A204.1 (cell line): ENCODE results near the gene TGFA.

Experiments used
- FAIRE-seq: peaks from 2 replicates; lab custom pipeline; 2012; peaks lifted over from hg19 to GRCh38; lab: Jason Lieb, UNC

The TGFA gene

DNA sequence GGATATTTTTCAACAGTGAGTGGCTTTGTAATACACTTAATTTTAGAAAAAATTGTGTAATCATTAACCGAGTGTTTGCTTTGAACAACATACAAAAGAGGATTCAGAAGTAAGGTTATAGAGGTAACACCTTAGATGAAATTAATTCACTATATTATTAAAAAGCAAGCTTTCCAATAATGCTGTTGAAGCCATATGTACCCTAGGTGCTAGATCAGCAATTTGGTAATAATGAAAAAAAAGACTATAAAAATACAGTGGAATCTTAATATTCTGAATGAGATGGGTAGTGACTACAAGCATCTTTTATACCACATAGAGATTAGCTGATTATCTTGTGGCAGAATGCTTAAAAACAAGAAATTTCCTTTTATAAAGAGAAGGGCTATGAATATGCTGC lies 136.6 kb downstream of the TGFA start:
- FAIRE-seq: no peak

DNA sequence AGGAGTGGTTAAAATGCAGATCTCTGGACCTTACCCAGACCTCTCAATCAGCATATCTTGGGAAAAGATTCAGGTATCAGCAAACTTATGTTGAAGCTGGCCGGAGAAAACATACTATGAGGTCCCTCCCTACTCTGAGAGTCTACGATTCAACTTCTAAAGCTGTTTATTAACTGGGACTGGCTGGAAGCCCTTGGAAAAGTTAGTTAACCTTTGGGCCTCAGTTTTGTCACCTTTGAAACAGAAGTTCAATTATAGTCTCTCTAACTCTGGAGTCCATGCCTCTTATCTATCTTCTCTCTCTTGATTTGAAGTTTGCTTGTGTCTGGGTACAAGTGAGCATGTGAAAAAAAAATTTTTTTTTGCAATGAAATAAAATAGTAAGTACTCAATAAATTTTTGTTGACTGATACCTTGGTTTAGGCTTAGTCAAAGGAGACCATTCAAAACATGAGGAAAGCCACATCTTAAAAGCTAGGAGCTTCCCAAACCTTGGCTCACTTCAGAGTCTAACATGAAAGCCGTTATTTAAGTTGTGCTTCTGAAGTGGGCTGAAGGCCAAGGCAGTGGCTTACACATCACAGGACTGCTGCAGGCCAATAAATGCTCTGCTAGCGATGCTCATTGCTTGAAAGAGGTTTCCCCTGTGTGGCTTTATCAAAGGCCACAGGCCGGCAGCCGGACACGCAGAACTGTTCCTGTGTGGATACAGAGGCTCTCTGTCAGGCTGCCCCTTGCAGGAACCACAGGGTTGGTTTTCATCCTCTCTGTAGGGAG lies 141.1 kb downstream of the TGFA start:
- no peak for FAIRE-seq

DNA sequence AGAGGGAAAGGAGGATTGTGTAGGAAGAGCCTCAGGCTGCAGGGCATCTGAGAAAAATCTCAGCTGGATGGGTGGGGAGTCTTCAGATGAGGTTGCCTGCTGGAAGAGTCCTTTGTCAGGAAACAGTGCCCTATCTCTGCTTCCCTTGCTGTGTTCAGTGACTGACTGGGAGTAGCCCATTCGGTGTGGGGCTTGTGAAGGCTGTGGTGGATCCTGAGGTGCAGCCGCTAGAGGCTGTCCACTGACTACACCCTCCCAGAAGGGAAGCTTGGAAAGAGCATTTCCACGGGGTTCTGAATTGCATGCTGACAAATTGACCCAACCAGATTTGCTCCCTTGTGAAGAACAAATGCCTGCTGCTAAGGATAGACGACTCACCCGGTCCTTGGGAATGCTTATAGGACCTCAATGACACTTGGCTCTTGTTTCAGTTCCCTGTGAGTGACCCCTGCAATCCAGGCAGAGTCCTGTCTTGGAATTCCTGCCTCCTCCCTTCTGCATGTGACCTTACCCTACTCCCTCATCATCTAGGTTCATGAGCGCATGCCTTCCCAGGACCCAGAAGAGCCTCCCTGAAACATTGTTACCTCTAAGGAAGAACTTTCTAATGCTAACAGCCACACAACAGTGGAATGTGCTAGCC lies 142.0 kb downstream of the TGFA start:
- FAIRE-seq: no peak

DNA sequence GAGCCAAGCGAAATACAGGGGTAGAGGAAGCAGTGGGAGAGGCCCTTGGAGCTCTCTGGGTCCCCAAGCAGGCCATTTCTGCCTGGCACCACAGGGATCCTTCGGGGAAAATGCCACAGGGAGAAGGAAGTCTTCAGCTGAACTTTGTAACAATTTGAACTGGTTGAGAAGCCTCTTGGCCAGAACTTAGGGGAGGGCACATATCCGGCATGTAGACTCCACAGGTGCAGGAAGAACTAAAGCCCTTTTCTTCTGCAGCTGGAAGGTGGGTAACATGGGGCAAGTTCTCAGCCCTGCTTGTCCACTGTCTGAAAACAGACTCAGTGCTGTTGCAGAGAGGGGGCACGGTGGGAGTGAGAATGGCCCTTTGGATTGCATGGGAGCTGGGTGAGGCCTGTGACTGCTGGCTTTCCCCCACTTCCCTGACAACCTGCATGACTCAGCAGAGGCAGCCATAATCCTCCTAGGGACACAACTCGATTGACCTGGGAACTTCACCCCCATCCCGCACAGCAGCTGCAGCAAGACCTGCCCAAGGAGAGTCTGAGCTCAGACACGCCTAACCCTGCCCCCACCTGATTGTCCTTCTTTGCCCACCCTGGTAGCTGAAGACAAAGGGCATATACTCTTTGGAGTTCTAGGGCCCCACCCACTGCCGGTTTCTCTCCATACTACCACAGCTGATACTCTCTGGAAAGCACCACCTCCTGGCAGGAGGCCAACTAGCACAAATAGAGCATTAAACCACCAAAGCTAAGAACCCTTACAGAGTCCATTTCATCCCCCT lies 150.2 kb downstream of the TGFA start:
- no peak for FAIRE-seq

- no peak for FAIRE-seq
These were observed 153.1 kb downstream of the TGFA start for GRCh38 chr2:70400539-70400938.

- FAIRE-seq: no peak
These were observed 154.6 kb downstream of the TGFA start for GRCh38 chr2:70399046-70399445.
